WTC11 (cell line): ENCODE measurements around the gene C19orf47. TPM values are rescaled to one million over a fixed set of nuclear protein-coding genes. Genes with fewer than 3 reads are reported as not detected.

Source experiments
- ATAC-seq: fragments of 200-7000 bp; cut with Tn5 transposase; 2 replicates; pipeline ENCODE4 v1.10.0; 2021; ENCODE audit warnings: mild to moderate bottlenecking, moderate library complexity
- CTCF ChIA-PET: fragments of 300-600 bp; sonication (Branson Sonifier 250); formaldehyde crosslinking; loops from one replicate; lab custom pipeline; 2021; ENCODE audit warnings: antibody characterized with exemption; lab: Charles Lee
- POLR2A ChIA-PET: fragments of 350-600 bp; sonication (Branson Sonifier 250); formaldehyde crosslinking; loops from one replicate; lab custom pipeline; 2021; ENCODE audit warnings: antibody characterized with exemption; lab: Charles Lee
- DNase-seq: peaks from one replicate; pipeline ENCODE4 v3.0.0; 2021; ENCODE audit warnings: low spot score
- H3K27ac Mint-ChIP-seq: 2 replicates; pipeline ENCODE4 v1.8.0; 2021; ENCODE audit warnings: mixed read lengths
- H3K27me3 Mint-ChIP-seq: 2 replicates; pipeline ENCODE4 v1.8.0; 2021; ENCODE audit warnings: low read depth, mild to moderate bottlenecking, moderate library complexity, mixed read lengths
- H3K36me3 Mint-ChIP-seq: 2 replicates; pipeline ENCODE4 v1.8.0; 2021; ENCODE audit warnings: mixed read lengths
- H3K4me1 Mint-ChIP-seq: 2 replicates; pipeline ENCODE4 v1.8.0; 2022; ENCODE audit warnings: mixed read lengths
- H3K4me3 Mint-ChIP-seq: 2 replicates; pipeline ENCODE4 v1.8.0; 2021; ENCODE audit warnings: mild to moderate bottlenecking, moderate library complexity, mixed read lengths
- H3K9me3 Mint-ChIP-seq: 2 replicates; pipeline ENCODE4 v1.8.0; 2021; ENCODE audit warnings: mixed read lengths
- GTF2I ChIP-seq: fragments of 250-450 bp; sonication (Bioruptor Pico); conservative IDR thresholded peaks from 2 replicates; pipeline ENCODE4 v1.4.0; 2021; ENCODE audit warnings: mild to moderate bottlenecking
- MXD4 ChIP-seq: fragments of 250-450 bp; sonication (Bioruptor Pico); IDR thresholded peaks from 2 replicates; pipeline ENCODE4 v1.8.0; 2021; ENCODE audit warnings: mild to moderate bottlenecking, moderate library complexity, borderline replicate concordance
- MYBL2 ChIP-seq: sonication (generic); formaldehyde crosslinking; IDR thresholded peaks from 2 replicates; pipeline ENCODE4 v1.8.1; 2023; ENCODE audit warnings: mild to moderate bottlenecking, moderate library complexity, missing genetic modification reagents
- NFATC4 ChIP-seq: fragments of 250-450 bp; sonication (Bioruptor Pico); IDR thresholded peaks from 2 replicates; pipeline ENCODE4 v1.9.0; 2021; ENCODE audit warnings: mild to moderate bottlenecking
- NFE2L1 ChIP-seq: sonication (generic); formaldehyde crosslinking; IDR thresholded peaks from 2 replicates; pipeline ENCODE4 v1.8.1; 2023; ENCODE audit warnings: missing genetic modification reagents
- SP1 ChIP-seq: sonication (generic); formaldehyde crosslinking; conservative IDR thresholded peaks from 2 replicates; pipeline ENCODE4 v1.8.1; 2022; ENCODE audit warnings: missing genetic modification reagents
- TCF7 ChIP-seq: sonication (generic); formaldehyde crosslinking; IDR thresholded peaks from 2 replicates; pipeline ENCODE4 v1.8.0; 2022; ENCODE audit warnings: mild to moderate bottlenecking, low read depth, missing genetic modification reagents, moderate library complexity
- ZNF138 ChIP-seq: sonication (generic); formaldehyde crosslinking; conservative IDR thresholded peaks from 2 replicates; pipeline ENCODE4 v1.8.1; 2022; ENCODE audit warnings: mild to moderate bottlenecking, moderate library complexity, missing genetic modification reagents
- ZNF232 ChIP-seq: sonication (generic); formaldehyde crosslinking; IDR thresholded peaks from 2 replicates; pipeline ENCODE4 v1.8.0; 2022; ENCODE audit warnings: mild to moderate bottlenecking, missing genetic modification reagents
- ZNF263 ChIP-seq: sonication (generic); formaldehyde crosslinking; IDR thresholded peaks from 2 replicates; pipeline ENCODE4 v1.8.1; 2022; ENCODE audit warnings: low read depth, mild to moderate bottlenecking, moderate library complexity, missing genetic modification reagents
- ZNF317 ChIP-seq: sonication (generic); formaldehyde crosslinking; IDR thresholded peaks from 2 replicates; pipeline ENCODE4 v1.8.1; 2023; ENCODE audit warnings: low read depth, mild to moderate bottlenecking, moderate library complexity, missing genetic modification reagents, borderline replicate concordance
- ZNF671 ChIP-seq: fragments of 250-450 bp; sonication (Bioruptor Pico); IDR thresholded peaks from 2 replicates; pipeline ENCODE4 v1.8.0; 2021; ENCODE audit warnings: mild to moderate bottlenecking
- total RNA-seq: library from RNA; stranded (reverse); gene quantifications from 3 replicates; pipeline ENCODE4 v1.2.3, GENCODE V29; 2021
- TF ChIP-seq, protein P1 (sequence below): sonication (generic); formaldehyde crosslinking; IDR thresholded peaks from 2 replicates; pipeline ENCODE4 v1.8.1; 2023; ENCODE audit warnings: mild to moderate bottlenecking, missing genetic modification reagents
- TF ChIP-seq, protein P2 (sequence below): fragments of 250-450 bp; sonication (Bioruptor Pico); conservative IDR thresholded peaks from 2 replicates; pipeline ENCODE4 v1.9.0; 2021; ENCODE audit warnings: mild to moderate bottlenecking
- TF ChIP-seq, protein P3 (sequence below): sonication (generic); formaldehyde crosslinking; IDR thresholded peaks from 2 replicates; pipeline ENCODE4 v1.8.1; 2023; ENCODE audit warnings: mild to moderate bottlenecking, missing genetic modification reagents, moderate library complexity
- TF ChIP-seq, protein P4 (sequence below): sonication (generic); formaldehyde crosslinking; conservative IDR thresholded peaks from 2 replicates; pipeline ENCODE4 v1.8.1; 2023; ENCODE audit warnings: mild to moderate bottlenecking, low read depth, missing genetic modification reagents, moderate library complexity
- TF ChIP-seq, protein P5 (sequence below): sonication (generic); formaldehyde crosslinking; IDR thresholded peaks from 2 replicates; pipeline ENCODE4 v1.8.0; 2023; ENCODE audit warnings: missing genetic modification reagents
- TF ChIP-seq, protein P6 (sequence below): sonication (generic); formaldehyde crosslinking; IDR thresholded peaks from 2 replicates; pipeline ENCODE4 v1.8.0; 2022; ENCODE audit warnings: missing genetic modification reagents

C19orf47 gene
- total RNA-seq, 1 experiment from 2014 or later, result 15.6 TPM

DNA sequence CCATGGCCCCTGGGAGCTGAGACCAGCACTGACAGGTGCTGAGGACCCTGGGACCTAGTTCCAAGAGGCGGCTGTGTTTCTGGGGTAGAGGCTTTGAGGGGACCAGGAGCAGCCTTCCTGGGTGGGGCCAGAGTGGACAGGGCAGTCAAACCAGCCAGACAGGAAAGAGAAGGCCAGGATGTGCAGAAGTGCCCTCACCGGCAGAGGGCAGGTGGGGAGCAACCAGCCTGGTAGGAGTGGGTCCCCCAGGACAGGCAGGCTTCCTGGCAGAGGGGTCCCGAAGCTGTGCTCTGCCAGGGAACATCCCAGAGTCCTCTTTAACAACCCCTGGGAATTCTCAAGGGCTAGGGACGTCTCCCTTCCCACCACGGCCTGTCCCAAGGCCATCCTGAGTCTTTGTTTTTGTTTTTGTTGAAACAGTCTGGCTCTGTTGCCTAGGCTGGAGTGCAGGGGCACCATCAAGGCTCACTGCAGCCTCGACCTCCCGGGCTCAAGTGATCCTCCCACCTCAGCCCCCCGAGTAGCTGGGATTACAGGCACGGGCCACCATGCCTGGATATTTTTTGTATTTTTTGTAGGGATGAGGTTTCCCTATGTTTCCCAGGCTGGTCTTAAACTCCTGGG lies 44.8 kb upstream of the C19orf47 start:
- H3K4me3 Mint-ChIP-seq, result no peak overlapping the region
- DNase-seq (no peak), ATAC-seq (peak; percentile 49)
- peaks cover 12% of the 10 kb centered on the region for H3K27me3 Mint-ChIP-seq
- no peak overlapping the region for H3K27ac Mint-ChIP-seq
- no peaks in the 10 kb centered on the region for H3K36me3 Mint-ChIP-seq
- ChIA-PET POLR2A (no interaction called here), CTCF (no interaction called here)
- H3K4me1 Mint-ChIP-seq, result peaks cover 4% of the 10 kb centered on the region; the same call in 1 of the 2 replicates
- TF ChIP-seq, protein P1, sequence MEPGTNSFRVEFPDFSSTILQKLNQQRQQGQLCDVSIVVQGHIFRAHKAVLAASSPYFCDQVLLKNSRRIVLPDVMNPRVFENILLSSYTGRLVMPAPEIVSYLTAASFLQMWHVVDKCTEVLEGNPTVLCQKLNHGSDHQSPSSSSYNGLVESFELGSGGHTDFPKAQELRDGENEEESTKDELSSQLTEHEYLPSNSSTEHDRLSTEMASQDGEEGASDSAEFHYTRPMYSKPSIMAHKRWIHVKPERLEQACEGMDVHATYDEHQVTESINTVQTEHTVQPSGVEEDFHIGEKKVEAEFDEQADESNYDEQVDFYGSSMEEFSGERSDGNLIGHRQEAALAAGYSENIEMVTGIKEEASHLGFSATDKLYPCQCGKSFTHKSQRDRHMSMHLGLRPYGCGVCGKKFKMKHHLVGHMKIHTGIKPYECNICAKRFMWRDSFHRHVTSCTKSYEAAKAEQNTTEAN (CRISPR knock-in tag), result no peak
- no peak for TF ChIP-seq MYBL2
- no peak for TF ChIP-seq MXD4 (CRISPR knock-in tag)
- TF ChIP-seq, protein P2, sequence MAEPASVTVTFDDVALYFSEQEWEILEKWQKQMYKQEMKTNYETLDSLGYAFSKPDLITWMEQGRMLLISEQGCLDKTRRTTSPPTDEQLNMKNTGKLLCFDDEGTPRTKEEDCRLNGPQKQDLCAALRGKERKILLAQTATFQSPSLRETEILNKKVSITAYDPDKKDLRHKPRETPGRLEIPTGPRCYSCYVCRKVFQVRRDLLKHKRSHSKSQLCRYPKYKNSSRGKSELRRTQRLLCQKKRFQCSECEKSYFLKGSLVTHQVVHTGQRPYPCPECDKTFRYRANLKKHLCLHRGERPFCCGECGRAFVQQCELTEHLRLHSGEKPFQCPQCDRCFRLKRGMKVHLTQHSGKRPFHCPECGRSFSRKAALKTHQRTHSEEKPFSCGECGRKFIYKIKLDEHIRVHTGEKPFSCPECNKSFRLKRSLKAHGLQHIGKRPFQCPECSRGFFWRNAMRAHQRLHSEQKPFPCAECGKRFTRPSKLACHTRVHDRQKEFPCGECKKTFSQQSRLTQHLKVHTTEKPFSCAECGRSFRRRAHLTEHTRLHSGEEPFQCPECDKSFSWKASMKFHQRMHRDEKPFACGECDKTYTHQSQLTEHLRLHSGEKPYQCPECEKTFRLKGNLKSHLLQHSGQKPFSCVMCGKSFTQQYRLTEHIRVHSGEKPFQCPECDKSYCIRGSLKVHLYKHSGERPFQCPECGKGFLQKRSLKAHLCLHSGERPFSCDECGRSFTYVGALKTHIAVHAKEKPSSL (CRISPR knock-in tag), result no peak
- no peaks in the 10 kb centered on the region for H3K9me3 Mint-ChIP-seq

DNA sequence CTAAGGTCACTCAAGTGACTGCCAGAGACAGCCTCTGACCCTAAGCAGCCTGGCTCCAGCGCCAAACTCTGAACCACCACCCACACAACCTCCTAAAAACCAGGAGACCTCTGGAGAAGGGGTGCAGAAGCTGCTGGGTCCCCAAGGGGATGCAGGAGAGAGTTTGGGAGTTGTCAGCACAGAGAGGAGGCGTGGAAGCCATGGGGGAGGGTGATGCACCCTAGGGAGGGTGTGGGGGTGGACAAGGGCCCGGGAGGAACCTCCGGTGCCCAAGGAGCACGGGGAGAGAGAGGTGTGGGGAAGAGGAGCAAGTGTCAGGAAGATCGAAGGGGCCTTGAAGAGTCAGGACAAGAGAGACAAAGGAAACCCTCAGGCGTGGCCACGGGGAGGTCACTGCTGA lies 43.9 kb upstream of the C19orf47 start:
- DNase-seq (no peak), ATAC-seq (no peak)
- Mint-ChIP-seq H3K4me1 (peaks cover 4% of the 10 kb centered on the region; the same call in 1 of the 2 replicates), H3K36me3 (no peaks in the 10 kb centered on the region), H3K27me3 (peaks cover 8% of the 10 kb centered on the region), H3K4me3 (no peak overlapping the region), H3K9me3 (no peaks in the 10 kb centered on the region), H3K27ac (no peak overlapping the region)
- no peak for TF ChIP-seq GTF2I (CRISPR knock-in tag)
- CTCF ChIA-PET, result no interaction called here
- POLR2A ChIA-PET, result no interaction called here

DNA sequence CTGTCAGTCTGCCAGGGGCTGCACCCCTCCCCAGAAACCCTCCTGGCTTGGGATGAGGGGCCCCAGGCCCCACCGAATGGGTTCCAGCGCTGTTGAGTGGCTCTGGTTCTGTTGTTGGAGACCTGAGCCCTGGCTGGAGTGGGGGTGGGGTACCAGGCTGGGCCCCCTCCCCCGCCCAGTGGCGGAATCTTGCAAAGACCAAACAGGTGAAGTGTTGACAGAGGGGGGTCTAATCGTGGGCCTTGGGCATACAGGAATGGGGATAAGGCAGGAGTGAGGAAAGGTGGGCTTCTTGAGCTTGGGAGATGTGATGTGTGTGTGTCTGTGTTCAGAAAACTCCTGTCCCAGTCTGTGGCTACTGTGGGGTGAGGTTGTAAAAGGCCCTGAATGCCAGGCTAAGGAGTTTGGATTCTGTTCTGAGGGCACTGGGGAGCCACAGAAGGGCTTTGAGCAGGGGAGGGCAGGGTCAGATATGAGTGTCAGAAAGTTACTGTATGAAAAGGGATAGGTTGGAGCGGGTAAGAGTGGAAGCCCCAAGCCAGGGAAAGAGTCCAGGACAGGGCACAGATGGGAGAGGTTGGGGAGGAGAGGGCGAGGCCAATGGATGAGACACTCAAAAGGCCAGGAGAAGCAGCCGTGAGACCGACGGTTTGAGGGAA lies 42.0 kb upstream of the C19orf47 start, which contains the start of gene HIPK4:
HIPK4 (minus strand) TSS at position 98 of the 659 bp plus-strand sequence. CDS start 279 bp downstream, outside the sequence.
- no peaks in the 10 kb centered on the region; the same call in 1 of the 2 replicates for H3K27me3 Mint-ChIP-seq
- TF ChIP-seq ZNF138 (CRISPR knock-in tag) (no peak), NFATC4 (no peak), ZNF263 (CRISPR knock-in tag) (no peak), ZNF317 (CRISPR knock-in tag) (no peak), ZNF671 (CRISPR knock-in tag) (no peak), NFE2L1 (CRISPR knock-in tag) (no peak), TCF7 (CRISPR knock-in tag) (no peak), SP1 (no peak), ZNF232 (CRISPR knock-in tag) (no peak)
- TF ChIP-seq, protein P3, sequence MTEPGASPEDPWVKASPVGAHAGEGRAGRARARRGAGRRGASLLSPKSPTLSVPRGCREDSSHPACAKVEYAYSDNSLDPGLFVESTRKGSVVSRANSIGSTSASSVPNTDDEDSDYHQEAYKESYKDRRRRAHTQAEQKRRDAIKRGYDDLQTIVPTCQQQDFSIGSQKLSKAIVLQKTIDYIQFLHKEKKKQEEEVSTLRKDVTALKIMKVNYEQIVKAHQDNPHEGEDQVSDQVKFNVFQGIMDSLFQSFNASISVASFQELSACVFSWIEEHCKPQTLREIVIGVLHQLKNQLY, result no peak
- TF ChIP-seq, protein P4, sequence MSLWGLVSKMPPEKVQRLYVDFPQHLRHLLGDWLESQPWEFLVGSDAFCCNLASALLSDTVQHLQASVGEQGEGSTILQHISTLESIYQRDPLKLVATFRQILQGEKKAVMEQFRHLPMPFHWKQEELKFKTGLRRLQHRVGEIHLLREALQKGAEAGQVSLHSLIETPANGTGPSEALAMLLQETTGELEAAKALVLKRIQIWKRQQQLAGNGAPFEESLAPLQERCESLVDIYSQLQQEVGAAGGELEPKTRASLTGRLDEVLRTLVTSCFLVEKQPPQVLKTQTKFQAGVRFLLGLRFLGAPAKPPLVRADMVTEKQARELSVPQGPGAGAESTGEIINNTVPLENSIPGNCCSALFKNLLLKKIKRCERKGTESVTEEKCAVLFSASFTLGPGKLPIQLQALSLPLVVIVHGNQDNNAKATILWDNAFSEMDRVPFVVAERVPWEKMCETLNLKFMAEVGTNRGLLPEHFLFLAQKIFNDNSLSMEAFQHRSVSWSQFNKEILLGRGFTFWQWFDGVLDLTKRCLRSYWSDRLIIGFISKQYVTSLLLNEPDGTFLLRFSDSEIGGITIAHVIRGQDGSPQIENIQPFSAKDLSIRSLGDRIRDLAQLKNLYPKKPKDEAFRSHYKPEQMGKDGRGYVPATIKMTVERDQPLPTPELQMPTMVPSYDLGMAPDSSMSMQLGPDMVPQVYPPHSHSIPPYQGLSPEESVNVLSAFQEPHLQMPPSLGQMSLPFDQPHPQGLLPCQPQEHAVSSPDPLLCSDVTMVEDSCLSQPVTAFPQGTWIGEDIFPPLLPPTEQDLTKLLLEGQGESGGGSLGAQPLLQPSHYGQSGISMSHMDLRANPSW (CRISPR knock-in tag), result no peak
- TF ChIP-seq, protein P5, sequence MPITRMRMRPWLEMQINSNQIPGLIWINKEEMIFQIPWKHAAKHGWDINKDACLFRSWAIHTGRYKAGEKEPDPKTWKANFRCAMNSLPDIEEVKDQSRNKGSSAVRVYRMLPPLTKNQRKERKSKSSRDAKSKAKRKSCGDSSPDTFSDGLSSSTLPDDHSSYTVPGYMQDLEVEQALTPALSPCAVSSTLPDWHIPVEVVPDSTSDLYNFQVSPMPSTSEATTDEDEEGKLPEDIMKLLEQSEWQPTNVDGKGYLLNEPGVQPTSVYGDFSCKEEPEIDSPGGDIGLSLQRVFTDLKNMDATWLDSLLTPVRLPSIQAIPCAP (CRISPR knock-in tag), result no peak
- TF ChIP-seq, protein P6, sequence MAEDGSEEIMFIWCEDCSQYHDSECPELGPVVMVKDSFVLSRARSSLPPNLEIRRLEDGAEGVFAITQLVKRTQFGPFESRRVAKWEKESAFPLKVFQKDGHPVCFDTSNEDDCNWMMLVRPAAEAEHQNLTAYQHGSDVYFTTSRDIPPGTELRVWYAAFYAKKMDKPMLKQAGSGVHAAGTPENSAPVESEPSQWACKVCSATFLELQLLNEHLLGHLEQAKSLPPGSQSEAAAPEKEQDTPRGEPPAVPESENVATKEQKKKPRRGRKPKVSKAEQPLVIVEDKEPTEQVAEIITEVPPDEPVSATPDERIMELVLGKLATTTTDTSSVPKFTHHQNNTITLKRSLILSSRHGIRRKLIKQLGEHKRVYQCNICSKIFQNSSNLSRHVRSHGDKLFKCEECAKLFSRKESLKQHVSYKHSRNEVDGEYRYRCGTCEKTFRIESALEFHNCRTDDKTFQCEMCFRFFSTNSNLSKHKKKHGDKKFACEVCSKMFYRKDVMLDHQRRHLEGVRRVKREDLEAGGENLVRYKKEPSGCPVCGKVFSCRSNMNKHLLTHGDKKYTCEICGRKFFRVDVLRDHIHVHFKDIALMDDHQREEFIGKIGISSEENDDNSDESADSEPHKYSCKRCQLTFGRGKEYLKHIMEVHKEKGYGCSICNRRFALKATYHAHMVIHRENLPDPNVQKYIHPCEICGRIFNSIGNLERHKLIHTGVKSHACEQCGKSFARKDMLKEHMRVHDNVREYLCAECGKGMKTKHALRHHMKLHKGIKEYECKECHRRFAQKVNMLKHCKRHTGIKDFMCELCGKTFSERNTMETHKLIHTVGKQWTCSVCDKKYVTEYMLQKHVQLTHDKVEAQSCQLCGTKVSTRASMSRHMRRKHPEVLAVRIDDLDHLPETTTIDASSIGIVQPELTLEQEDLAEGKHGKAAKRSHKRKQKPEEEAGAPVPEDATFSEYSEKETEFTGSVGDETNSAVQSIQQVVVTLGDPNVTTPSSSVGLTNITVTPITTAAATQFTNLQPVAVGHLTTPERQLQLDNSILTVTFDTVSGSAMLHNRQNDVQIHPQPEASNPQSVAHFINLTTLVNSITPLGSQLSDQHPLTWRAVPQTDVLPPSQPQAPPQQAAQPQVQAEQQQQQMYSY, result no peak

More for the DNA sequence above, 42.0 kb upstream of the C19orf47 start, which contains the start of gene HIPK4:
- POLR2A ChIA-PET, result interaction anchor here (1.0 kb wide), 1 partner anchor 14 kb away, joined by 5 read pairs; no protein-coding TSS in a partner anchor
- peaks cover 4% of the 10 kb centered on the region; the same call in 1 of the 2 replicates for H3K4me1 Mint-ChIP-seq
- CTCF ChIA-PET, result interaction anchor here (1.0 to 1.1 kb wide), 2 partner anchors 9 to 30 kb away, joined by 3 to 5 read pairs; no protein-coding TSS in a partner anchor
- H3K9me3 Mint-ChIP-seq, result no peaks in the 10 kb centered on the region
- ATAC-seq, result no peak
- no peaks in the 10 kb centered on the region for H3K36me3 Mint-ChIP-seq
- H3K4me3 Mint-ChIP-seq, result no peak within 1 kb of the TSS
- DNase-seq, result no peak
- H3K27ac Mint-ChIP-seq, result peak within 1 kb of the TSS; percentile 37; the same call in 1 of the 2 replicates
